GM18502 (cell line): ENCODE results near the gene ANKRD13B.

ENCODE experiments used
- ATAC-seq: cut with Tn5 transposase; IDR thresholded peaks from one replicate; pipeline ENCODE4 v1.9.1; 2021; ENCODE audit warnings: mild to moderate bottlenecking; ENCODE audit not compliant: unreplicated experiment, poor library complexity

Gene ANKRD13B

DNA sequence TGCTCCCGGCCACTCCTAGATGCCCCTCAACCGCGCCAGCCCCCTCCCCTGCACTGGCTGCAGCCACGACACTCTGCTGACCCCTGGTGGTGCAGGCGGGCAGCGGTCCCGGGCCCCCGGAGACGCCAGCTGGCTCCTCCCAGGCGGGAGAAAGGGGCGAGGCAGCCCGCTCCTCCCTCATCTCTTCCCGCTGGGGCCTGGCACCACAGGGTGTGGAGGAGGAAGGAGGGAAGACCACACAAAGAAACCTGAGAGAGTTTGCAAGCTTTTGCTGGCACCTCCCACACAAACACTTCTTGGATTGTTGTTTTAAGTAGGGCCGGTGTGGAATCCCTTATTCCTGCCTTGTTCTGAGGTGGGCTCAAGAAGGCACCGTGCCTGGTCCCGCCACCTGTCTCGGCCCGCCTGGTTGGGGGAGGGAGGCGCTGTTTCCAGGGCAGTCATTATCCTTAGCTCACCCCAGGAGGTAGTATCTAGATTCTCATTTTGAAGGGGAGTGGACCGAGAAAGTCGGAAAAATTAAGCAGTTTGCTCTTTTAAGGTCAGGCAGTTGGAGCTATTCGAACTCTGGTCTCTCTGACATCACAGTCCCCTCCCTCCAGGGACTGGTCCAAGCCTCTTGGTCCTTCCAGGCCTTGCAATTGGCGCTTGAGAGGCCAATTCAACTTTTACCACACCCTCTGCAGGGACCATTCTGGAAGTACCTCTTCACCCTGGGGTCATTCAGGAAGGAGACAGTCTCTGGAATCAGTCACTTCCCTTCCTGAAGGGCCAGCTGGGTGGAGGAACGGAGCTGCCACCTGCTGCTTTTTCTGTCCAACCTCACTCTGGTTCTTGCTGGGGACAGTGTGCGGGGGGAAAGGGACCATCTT lies 959 bp upstream of the ANKRD13B start:
- no peak for ATAC-seq

GRCh38 chr17:29593591-29594518 lies 923 bp downstream of the ANKRD13B start:
- no peak for ATAC-seq

DNA sequence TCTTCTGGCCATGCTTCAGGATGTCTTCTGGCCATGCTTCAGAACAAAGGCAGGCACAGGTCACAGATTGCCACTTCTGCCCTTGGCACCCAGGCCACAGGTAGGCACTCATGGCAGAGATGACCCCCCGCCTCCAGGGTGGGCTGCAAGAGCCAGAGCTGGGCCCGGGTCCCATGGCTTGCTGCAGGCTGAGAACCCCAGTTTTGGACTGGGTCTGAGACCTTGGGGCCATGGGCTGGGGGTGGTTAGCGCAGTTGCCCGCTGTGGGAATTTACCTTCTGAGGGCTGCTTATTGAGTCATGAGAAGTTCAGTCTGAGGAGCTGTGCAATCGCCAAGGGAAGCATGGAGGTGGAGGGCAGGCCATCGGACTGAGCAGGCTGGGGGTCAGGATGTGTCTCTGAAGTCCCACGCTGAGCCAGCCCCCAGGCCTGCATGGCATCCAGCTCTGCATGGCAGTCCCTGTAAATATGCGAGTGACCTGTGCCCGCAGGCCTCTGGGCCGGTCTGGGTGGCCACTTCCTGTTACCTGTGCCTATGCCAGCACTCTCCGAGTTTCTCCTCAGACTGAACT lies 1.7 kb downstream of the ANKRD13B start:
- no peak for ATAC-seq

- ATAC-seq = no peak
These were observed 2.4 kb downstream of the ANKRD13B start for GRCh38 chr17:29595107-29595942.

- no peak for ATAC-seq
These were observed 3.2 kb downstream of the ANKRD13B start for GRCh38 chr17:29595943-29596774.

DNA sequence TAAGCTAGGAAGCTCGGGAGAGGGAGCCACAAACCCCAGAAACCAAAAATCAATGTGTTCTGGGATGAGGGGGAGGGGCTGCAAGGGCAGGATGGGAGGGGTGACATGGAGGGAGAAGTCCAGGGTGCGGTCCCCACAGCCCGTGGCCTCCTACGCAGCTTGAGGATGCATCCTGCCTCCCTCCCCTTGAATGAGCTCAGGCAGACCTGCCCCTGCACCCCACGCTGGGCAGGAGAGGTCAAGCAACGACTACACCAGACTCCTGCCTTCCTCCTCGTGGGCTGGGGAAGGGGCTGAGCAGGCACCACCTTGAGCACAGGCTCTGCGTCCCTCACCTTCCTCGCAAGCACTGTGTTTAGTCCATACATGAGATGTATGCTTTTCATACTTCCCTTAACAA lies 3.9 kb downstream of the ANKRD13B start:
- no peak for ATAC-seq

- no peak for ATAC-seq
These were observed 4.6 kb downstream of the ANKRD13B start for GRCh38 chr17:29597361-29598172.

DNA sequence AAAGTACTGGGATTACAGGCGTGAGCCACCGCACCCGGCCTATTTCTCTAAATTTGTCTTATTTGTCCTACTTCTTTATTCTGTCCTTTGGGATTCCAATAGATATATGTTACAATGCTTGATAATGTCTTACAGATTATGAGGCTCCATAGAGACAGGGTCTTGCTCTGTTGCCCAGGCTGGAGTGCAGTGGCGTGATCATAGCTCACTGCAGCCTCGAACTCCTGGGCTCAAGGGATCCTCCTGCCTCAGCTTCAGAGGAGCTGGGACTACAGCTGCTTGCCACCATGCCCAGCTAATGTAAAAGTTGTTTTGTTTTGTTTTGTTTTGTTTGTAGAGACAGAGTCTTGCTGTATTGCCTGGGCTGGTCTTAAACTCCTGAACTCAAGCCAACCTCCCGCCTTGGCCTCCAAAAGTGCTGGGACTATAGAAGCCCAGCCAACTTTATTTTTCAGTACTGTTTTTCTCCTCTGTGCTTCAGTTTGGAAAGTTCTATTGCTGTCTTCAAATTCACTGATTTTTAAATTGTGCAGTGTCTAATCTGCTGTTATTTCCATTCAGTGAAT lies 10.3 kb downstream of the ANKRD13B start:
- ATAC-seq = no peak

GRCh38 chr17:29607557-29608195 lies 14.7 kb downstream of the ANKRD13B start:
- ATAC-seq = no peak

- ATAC-seq = no peak
These were observed 16.1 kb downstream of the ANKRD13B start for GRCh38 chr17:29608986-29609385.

DNA sequence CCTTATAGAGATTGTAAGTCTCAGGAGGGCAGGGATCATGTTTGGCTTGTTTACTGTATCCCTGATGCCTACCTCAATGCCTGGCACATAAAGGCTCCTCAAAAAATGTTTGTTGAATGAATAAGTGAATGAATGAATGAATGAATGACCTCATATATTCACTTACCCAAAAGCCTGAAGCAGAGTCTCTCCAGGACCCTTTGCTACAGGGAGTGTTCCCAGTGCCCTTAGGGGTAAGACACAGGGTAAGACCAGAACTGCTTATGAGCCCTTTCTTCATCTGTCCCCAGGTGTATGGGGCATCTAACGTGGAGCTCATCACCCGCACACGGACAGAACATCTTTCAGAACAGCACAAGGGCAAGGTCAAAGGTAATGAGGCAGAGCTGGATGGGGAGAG lies 17.5 kb downstream of the ANKRD13B start:
- ATAC-seq = no peak

DNA sequence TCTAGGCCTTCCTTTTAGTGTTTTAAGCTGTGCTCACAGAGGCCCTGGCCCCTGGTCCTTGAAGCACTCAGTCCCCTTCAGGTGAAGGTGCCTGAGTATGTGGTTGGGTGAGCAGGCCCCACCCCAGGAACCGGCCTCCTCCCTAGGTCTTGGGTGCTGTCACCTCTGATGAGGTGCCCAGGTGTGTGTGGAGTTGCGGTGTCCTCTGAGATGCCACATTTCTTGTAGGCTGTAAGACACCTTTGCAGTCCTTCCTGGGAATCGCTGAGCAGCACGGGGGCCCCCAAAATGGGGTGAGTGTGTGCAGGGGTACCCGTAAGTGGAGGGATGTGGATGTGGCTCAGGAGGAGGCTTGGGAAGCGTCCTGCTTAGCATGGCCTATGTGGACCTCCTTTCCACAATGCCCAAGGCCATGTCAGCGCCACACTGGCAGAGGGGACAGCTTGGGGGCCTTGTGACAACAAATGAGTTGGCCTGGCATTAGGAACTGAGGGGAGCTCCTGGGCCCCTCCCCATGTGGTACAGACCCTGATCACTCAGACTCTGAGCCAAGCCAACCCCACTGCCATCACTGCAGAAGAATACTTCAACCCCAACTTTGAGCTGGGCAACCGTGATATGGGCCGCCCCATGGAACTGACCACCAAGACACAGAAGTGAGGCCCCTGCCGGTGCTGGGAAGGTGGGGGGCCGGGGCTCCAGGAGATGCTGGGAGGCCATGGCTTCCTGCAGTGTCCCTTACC lies 18.6 kb downstream of the ANKRD13B start:
- no peak for ATAC-seq

- ATAC-seq = no peak
These were observed 19.1 kb downstream of the ANKRD13B start for GRCh38 chr17:29612094-29612403.

DNA sequence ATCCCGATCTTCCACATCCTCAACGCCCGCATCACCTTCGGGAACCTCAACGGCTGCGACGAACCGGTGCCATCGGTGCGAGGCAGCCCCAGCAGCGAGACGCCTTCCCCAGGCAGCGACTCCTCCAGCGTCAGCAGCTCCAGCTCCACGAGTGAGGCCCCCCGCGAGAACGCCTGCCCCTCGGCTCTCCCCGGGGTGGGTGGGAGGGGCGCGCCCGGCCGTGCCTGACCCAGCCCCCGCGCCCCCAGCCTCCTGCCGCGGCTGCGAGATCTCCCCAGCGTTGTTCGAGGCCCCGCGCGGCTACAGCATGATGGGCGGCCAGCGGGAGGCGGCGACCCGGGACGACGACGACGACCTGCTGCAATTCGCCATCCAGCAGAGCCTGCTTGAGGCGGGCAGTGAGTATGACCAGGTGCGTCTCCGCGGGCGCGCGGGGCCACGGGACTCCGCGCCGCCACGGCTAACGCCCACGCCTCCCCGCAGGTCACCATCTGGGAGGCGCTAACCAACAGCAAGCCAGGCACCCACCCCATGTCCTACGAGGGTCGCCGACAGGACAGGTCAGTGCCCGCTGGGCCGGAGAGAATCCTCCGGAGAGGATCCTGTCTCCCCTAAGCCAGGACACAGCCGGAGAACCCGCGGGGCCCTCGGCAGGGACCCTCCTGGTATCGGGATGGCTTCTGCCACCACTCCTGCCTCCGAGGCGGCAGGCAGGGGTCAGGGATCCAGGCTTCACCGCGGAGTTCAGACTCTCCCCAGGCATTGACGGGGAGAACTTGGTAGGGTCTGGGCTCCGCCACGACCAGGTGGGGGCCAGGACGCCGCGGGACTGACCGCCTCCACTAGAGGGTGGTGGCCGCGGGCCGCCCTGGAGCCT lies 19.7 kb downstream of the ANKRD13B start:
- ATAC-seq = no peak

- ATAC-seq = peak; percentile 43
These were observed 20.5 kb downstream of the ANKRD13B start for GRCh38 chr17:29613352-29613837.

GRCh38 chr17:29613856-29614255 lies 20.9 kb downstream of the ANKRD13B start:
- no peak for ATAC-seq
